HEK293T (cell line): ENCODE results near the gene KCTD11.

ENCODE experiments used
- CTCF ChIA-PET: fragments of 350-600 bp; formaldehyde crosslinking; extraction: SDS; loops from one replicate; lab custom pipeline; 2021; ENCODE audit warnings: antibody characterized with exemption, inconsistent platforms; lab: Yijun Ruan, JAX
- POLR2A ChIA-PET: fragments of 350-600 bp; formaldehyde crosslinking; extraction: SDS; loops from one replicate; lab custom pipeline; 2020; ENCODE audit warnings: antibody characterized with exemption, inconsistent platforms; lab: Yijun Ruan, JAX
- DNase-seq: peaks from one replicate; pipeline ENCODE4 v3.0.0; 2012; ENCODE audit warnings: mixed read lengths; ENCODE audit errors: extremely low spot score
- ARNT ChIP-seq: fragments of 450-650 bp; IDR thresholded peaks from 2 replicates; pipeline ENCODE4 v1.6.1; 2017; ENCODE audit warnings: mild to moderate bottlenecking
- BHLHE40 ChIP-seq: fragments of 450-650 bp; IDR thresholded peaks from 2 replicates; pipeline ENCODE4 v1.6.1; 2016; ENCODE audit warnings: mild to moderate bottlenecking, moderate library complexity, borderline replicate concordance
- CTBP1 ChIP-seq: fragments of 450-650 bp; IDR thresholded peaks from 2 replicates; pipeline ENCODE4 v1.6.1; 2016; ENCODE audit warnings: borderline replicate concordance
- ELF4 ChIP-seq: fragments of 450-650 bp; IDR thresholded peaks from 2 replicates; pipeline ENCODE4 v1.6.1; 2017; ENCODE audit warnings: antibody characterized with exemption
- FOXA1 ChIP-seq: fragments of 450-650 bp; IDR thresholded peaks from 2 replicates; pipeline ENCODE4 v1.6.1; 2016; ENCODE audit warnings: mild to moderate bottlenecking
- FOXK2 ChIP-seq: fragments of 450-650 bp; IDR thresholded peaks from 2 replicates; pipeline ENCODE4 v1.6.1; 2016; ENCODE audit warnings: mild to moderate bottlenecking
- FOXM1 ChIP-seq: fragments of 450-650 bp; IDR thresholded peaks from 2 replicates; pipeline ENCODE4 v1.6.1; 2017; ENCODE audit warnings: mild to moderate bottlenecking, borderline replicate concordance
- HDGF ChIP-seq: fragments of 450-650 bp; IDR thresholded peaks from 2 replicates; pipeline ENCODE4 v1.6.1; 2017; ENCODE audit warnings: antibody characterized with exemption, borderline replicate concordance
- L3MBTL2 ChIP-seq: fragments of 450-650 bp; conservative IDR thresholded peaks from 2 replicates; pipeline ENCODE4 v1.6.1; 2016; ENCODE audit warnings: mild to moderate bottlenecking
- LEF1 ChIP-seq: fragments of 450-650 bp; IDR thresholded peaks from 2 replicates; pipeline ENCODE4 v1.6.1; 2017; ENCODE audit warnings: mild to moderate bottlenecking, borderline replicate concordance
- NFRKB ChIP-seq: fragments of 450-650 bp; IDR thresholded peaks from 2 replicates; pipeline ENCODE4 v1.6.1; 2016; ENCODE audit warnings: mild to moderate bottlenecking, moderate library complexity
- PKNOX1 ChIP-seq: fragments of 450-650 bp; IDR thresholded peaks from 2 replicates; pipeline ENCODE4 v1.6.1; 2016
- SP1 ChIP-seq: fragments of 450-650 bp; IDR thresholded peaks from 2 replicates; pipeline ENCODE4 v1.6.1; 2017
- SUZ12 ChIP-seq: fragments of 450-650 bp; IDR thresholded peaks from 2 replicates; pipeline ENCODE4 v1.6.1; 2016; ENCODE audit warnings: mild to moderate bottlenecking
- TARDBP ChIP-seq: fragments of 450-650 bp; IDR thresholded peaks from 2 replicates; pipeline ENCODE4 v1.6.1; 2016
- ZNF384 ChIP-seq: fragments of 450-650 bp; IDR thresholded peaks from 2 replicates; pipeline ENCODE4 v1.6.1; 2016

Gene KCTD11

GRCh38 chr17:7315570-7316235 lies 36.3 kb upstream of the KCTD11 start:
- POLR2A ChIA-PET, result interaction anchor here (6.4 kb wide), 1 partner anchor 12 kb away, joined by 56 read pairs; the partner anchor contains the start of gene NEURL4
- CTCF ChIA-PET, result interaction anchor here (0.7 kb wide), 1 partner anchor 9 kb away, joined by 4 read pairs; no protein-coding TSS in a partner anchor
- TF ChIP-seq TARDBP, result no peak
- no peak for TF ChIP-seq FOXK2
- TF ChIP-seq ELF4, result no peak
- TF ChIP-seq HDGF, result no peak
- no peak for TF ChIP-seq FOXM1
- no peak for TF ChIP-seq ZNF384
- no peak for TF ChIP-seq CTBP1
- TF ChIP-seq NFRKB, result no peak
- no peak for DNase-seq

GRCh38 chr17:7317161-7317803 lies 34.7 kb upstream of the KCTD11 start:
- TF ChIP-seq L3MBTL2 (no peak), PKNOX1 (no peak), NFRKB (no peak), LEF1 (no peak), CTBP1 (no peak), TARDBP (no peak), ARNT (no peak), SUZ12 (no peak), HDGF (no peak), ELF4 (no peak), FOXA1 (no peak), ZNF384 (no peak)
- POLR2A ChIA-PET, result interaction anchor here (6.4 kb wide), 1 partner anchor 11 kb away, joined by 56 read pairs; the partner anchor contains the start of gene NEURL4
- CTCF ChIA-PET, result no interaction called here
- DNase-seq, result no peak

- no peak for DNase-seq
- POLR2A ChIA-PET, result interaction anchor here (6.4 kb wide), 1 partner anchor 10 kb away, joined by 56 read pairs; the partner anchor contains the start of gene NEURL4
- CTCF ChIA-PET, result interaction anchor here (0.5 kb wide), 1 partner anchor 376 kb away, joined by 3 read pairs; no protein-coding TSS in a partner anchor
- TF ChIP-seq FOXK2 (no peak), NFRKB (no peak), BHLHE40 (no peak), TARDBP (no peak), CTBP1 (no peak), FOXA1 (no peak), ELF4 (no peak), L3MBTL2 (no peak), LEF1 (no peak)
Observed at GRCh38 chr17:7318121-7318860, 33.7 kb upstream of the KCTD11 start.

GRCh38 chr17:7321466-7321865 lies 30.5 kb upstream of the KCTD11 start:
- ChIA-PET POLR2A (interaction anchor here (1.6 to 2.3 kb wide), 3 partner anchors 8 to 102 kb away, joined by 5 to 14 read pairs (median 5); partner anchors contain the start of genes ACADVL, DLG4 and NEURL4), CTCF (no interaction called here)
- DNase-seq, result no peak
- TF ChIP-seq BHLHE40, result no peak
- TF ChIP-seq PKNOX1, result no peak
- no peak for TF ChIP-seq SP1
- TF ChIP-seq SUZ12, result no peak
- TF ChIP-seq L3MBTL2, result no peak
- no peak for TF ChIP-seq HDGF

DNA sequence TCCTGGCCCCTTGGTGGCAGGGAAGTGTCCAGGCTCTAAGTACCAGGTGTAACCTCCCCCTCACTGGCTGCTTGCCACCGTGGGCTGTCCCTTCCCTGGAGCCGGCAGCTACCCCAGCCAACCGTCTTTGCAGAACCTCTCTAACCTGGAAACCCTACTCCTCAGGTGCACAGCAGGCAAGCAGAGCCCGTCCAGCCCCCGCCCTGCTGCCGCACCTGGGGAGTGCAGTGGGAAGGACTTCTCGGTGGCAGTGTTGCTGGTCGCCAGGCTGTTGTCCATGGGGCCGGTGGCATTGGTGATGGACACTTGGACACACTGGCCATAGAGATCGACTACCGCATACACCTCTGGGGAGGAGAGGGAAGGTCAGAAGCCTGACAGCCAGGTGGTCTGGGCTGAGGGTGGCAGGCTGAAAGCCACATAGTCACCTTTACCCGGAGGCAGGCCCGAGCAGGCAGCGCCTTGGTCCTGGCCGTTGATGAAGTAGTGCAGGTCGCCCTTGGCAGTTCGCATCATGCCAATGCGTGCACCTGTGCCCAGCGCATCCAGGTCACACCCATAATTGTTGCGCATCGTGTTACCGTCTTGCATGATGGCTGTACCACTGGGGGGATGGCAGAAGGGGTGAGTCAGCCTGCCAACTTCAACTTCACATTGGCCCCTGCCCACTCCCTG lies 29.3 kb upstream of the KCTD11 start:
- CTCF ChIA-PET, result no interaction called here
- no peak for TF ChIP-seq NFRKB
- TF ChIP-seq FOXK2, result no peak
- no peak for TF ChIP-seq ZNF384
- TF ChIP-seq FOXM1, result no peak
- TF ChIP-seq HDGF, result no peak
- TF ChIP-seq ARNT, result no peak
- TF ChIP-seq PKNOX1, result no peak
- no peak for TF ChIP-seq TARDBP
- TF ChIP-seq FOXA1, result no peak
- no peak for TF ChIP-seq LEF1
- TF ChIP-seq L3MBTL2, result no peak
- no peak for TF ChIP-seq CTBP1
- no peak for TF ChIP-seq BHLHE40
- no peak for TF ChIP-seq SP1
- TF ChIP-seq ELF4, result no peak
- no peak for TF ChIP-seq SUZ12
- POLR2A ChIA-PET, result no interaction called here
- DNase-seq, result no peak
